ENCODE measurements around the gene CHST11. TPM values are rescaled to one million over a fixed set of nuclear protein-coding genes. Genes with fewer than 3 reads are reported as not detected.

CHST11 gene
- polyA plus RNA-seq, 1 donor (not counting 4 experiments of a cell fraction or from before 2014, with no cell fraction given) = 11.9 TPM

DNA sequence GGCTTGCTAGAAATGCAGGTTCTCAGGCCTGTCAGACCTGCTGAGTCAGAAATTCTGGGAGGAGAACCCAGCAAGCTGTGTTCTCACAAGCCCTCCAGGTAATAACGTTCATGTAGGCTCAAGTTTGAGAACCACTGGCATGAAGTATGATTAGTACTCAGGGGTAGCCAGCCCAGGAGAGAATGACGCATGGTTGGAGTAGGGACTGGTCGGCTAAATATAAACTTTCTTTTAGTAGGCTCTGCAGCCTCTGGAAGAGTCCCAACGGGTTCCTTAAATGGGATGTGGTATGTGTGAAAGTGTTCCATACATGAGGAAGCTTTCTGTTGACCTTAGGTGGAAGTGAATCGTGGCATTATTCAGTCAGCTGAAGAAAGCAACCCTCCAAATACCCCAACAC lies 292.0 kb downstream of the CHST11 start:
- Histone ChIP-seq H3K36me3 (ENCODE audit: control insufficient read depth in 2 of 2, extremely low read depth in 1 of 2, insufficient read depth in 2 of 2, low read length in 2 of 2) (no peaks in the 10 kb centered on the region), H3K9ac (ENCODE audit: control insufficient read depth, extremely low read depth, insufficient read depth, low read length) (no peak overlapping the region), H3K27ac (ENCODE audit: control insufficient read depth, insufficient read depth, low read length) (no peak overlapping the region), H3K4me3 (ENCODE audit: control insufficient read depth in 2 of 3, extremely low read depth in 1 of 3, insufficient read depth in 2 of 3, low read depth in 1 of 3, low read length in 3 of 3) (no peak overlapping the region), H4K20me1 (ENCODE audit: control insufficient read depth, extremely low read depth, insufficient read depth, low read length) (no peaks in the 10 kb centered on the region), H3K9me3 (ENCODE audit: control insufficient read depth, low read depth, low read length) (no peaks in the 10 kb centered on the region), H3K27me3 (ENCODE audit: control insufficient read depth, extremely low read depth, insufficient read depth, low read length) (no peaks in the 10 kb centered on the region), H3K4me2 (ENCODE audit: control insufficient read depth, extremely low read depth, insufficient read depth, low read depth, low read length) (peak overlapping the region; percentile 23), H3K9me1 (ENCODE audit: control insufficient read depth, extremely low read depth, insufficient read depth, low read length) (no peaks in the 10 kb centered on the region), H2AFZ (ENCODE audit: control insufficient read depth, low read length) (no peak overlapping the region), H3K79me2 (ENCODE audit: control insufficient read depth, insufficient read depth, low read length) (no peaks in the 10 kb centered on the region), H3K4me1 (ENCODE audit: control insufficient read depth, extremely low read depth, insufficient read depth, low read length) (peaks cover 12% of the 10 kb centered on the region)
- TF ChIP-seq EZH2 (IDR thresholded peaks at IDR 0.05; ENCODE audit: low read length) (no peak), CTCF (optimal IDR thresholded peaks at IDR 0.05 in 1 of 3, IDR thresholded peaks at IDR 0.05 in 1 of 3, conservative IDR thresholded peaks at IDR 0.05 in 1 of 3; ENCODE audit: extremely low read depth in 1 of 3, insufficient read depth in 2 of 3, low read length in 3 of 3) (no peak)
- FAIRE-seq = peak; percentile 52
- DNase-seq (ENCODE audit: low read depth, low spot score) = peak; percentile 13
- dilution Hi-C loops (cut with MboI; ENCODE audit: extremely low pct_ligation_motif_present, low sequenced_read_pairs) = no loop called here

DNA sequence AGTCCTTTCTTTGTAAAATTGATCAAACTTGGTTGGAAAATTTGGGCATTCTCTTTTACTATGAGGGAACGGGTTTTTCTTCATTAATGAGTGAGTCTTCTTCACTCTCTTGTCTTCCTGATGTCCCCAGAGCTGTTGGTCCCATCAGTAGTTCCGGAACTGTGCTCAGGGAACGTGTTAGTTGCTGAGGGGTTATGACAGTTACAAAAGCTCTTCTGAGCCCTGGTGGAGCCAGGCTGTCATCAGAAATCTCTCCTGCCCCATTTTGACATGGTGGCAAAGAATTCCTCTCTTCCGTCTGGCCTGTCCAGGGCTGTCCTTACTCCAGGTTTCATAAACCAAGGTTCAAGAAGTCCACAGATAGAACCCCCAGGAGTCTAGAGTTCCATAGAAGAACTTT lies 292.8 kb downstream of the CHST11 start:
- Histone ChIP-seq H3K36me3 (ENCODE audit: control insufficient read depth in 2 of 2, extremely low read depth in 1 of 2, insufficient read depth in 2 of 2, low read length in 2 of 2) (no peaks in the 10 kb centered on the region), H3K9me3 (ENCODE audit: control insufficient read depth, low read depth, low read length) (no peaks in the 10 kb centered on the region), H3K4me2 (ENCODE audit: control insufficient read depth, extremely low read depth, insufficient read depth, low read depth, low read length) (no peak overlapping the region), H2AFZ (ENCODE audit: control insufficient read depth, low read length) (no peak overlapping the region), H3K79me2 (ENCODE audit: control insufficient read depth, insufficient read depth, low read length) (no peaks in the 10 kb centered on the region), H3K4me3 (ENCODE audit: control insufficient read depth in 2 of 3, extremely low read depth in 1 of 3, insufficient read depth in 2 of 3, low read depth in 1 of 3, low read length in 3 of 3) (no peak overlapping the region), H3K27me3 (ENCODE audit: control insufficient read depth, extremely low read depth, insufficient read depth, low read length) (no peaks in the 10 kb centered on the region), H3K27ac (ENCODE audit: control insufficient read depth, insufficient read depth, low read length) (no peak overlapping the region), H3K9me1 (ENCODE audit: control insufficient read depth, extremely low read depth, insufficient read depth, low read length) (no peaks in the 10 kb centered on the region), H3K4me1 (ENCODE audit: control insufficient read depth, extremely low read depth, insufficient read depth, low read length) (peaks cover 12% of the 10 kb centered on the region), H4K20me1 (ENCODE audit: control insufficient read depth, extremely low read depth, insufficient read depth, low read length) (no peaks in the 10 kb centered on the region), H3K9ac (ENCODE audit: control insufficient read depth, extremely low read depth, insufficient read depth, low read length) (no peak overlapping the region)
- dilution Hi-C loops (cut with MboI; ENCODE audit: extremely low pct_ligation_motif_present, low sequenced_read_pairs) = no loop called here
- TF ChIP-seq EZH2 (IDR thresholded peaks at IDR 0.05; ENCODE audit: low read length) (no peak), CTCF (optimal IDR thresholded peaks at IDR 0.05 in 1 of 3, IDR thresholded peaks at IDR 0.05 in 1 of 3, conservative IDR thresholded peaks at IDR 0.05 in 1 of 3; ENCODE audit: extremely low read depth in 1 of 3, insufficient read depth in 2 of 3, low read length in 3 of 3) (no peak)
- FAIRE-seq = no peak
- no peak for DNase-seq (ENCODE audit: low read depth, low spot score)
